Fibroblast of mammary gland (primary cell): Measurements from ENCODE around the gene CLCN7.
A peak's percentile ranks its signal among the peaks of the same experiment; 100 is the strongest.
"Not testable (repeated sequence)": the region's sequence is repeated elsewhere in the genome, so short reads cannot be mapped to it uniquely, and the experiment has no call there.

Experiments
- DNase-seq: peaks from one replicate; pipeline ENCODE4 v3.0.0-alpha.2; 2010; ENCODE audit warnings: low read depth
- H3K4me3 ChIP-seq: 2 replicates; pipeline ENCODE4 v1.5.1; 2011; ENCODE audit warnings: low read depth, mild to moderate bottlenecking, low read length, moderate library complexity; ENCODE audit not compliant: control insufficient read depth
- TF ChIP-seq, protein P1 (sequence below): conservative IDR thresholded peaks from 2 replicates; pipeline ENCODE4 v1.5.1; 2011; ENCODE audit warnings: low read depth, low read length, inconsistent platforms; ENCODE audit not compliant: control insufficient read depth, insufficient read depth

The CLCN7 gene

DNA sequence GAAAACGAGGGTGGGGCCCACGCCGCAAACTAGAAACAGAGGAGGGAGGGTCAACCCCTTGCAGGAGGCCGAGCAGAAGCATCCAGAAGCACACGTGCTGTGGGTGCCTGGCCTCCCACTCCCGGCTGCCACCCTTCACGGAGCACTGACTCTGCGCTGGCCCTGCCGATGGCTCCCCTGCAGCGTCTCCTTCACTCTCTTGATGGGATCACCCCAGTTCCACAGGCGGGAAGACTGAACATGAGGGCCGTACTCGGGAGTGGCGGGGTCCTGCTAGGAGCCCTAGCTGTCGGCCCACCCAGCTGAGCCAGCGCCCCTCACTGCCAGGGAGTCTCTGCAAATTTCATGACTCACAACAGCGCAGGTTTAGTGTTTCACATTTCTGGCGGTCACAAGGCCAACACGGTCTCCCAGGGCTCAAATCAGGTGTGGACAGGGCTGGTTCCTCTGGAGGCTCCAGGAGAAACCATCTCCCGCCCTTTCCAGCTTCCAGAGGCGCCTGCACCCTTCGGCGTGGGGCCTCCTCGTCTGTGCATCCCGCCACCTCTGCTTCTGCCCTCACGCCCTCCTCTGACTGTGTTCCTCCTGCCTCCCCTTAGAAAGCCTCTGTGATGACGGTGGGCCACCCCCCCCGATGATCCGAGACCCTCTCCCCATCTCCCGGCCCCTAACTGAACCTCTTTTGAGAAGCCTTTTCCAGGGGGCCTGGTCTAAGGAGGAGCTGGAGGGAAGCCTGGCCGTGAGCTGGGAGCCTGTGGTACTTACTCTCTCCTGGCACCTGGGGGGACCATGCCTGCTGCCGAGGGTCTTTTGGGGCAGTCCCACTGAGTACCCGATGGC is 11.9 kb upstream of the CLCN7 start:
- TF ChIP-seq, protein P1, sequence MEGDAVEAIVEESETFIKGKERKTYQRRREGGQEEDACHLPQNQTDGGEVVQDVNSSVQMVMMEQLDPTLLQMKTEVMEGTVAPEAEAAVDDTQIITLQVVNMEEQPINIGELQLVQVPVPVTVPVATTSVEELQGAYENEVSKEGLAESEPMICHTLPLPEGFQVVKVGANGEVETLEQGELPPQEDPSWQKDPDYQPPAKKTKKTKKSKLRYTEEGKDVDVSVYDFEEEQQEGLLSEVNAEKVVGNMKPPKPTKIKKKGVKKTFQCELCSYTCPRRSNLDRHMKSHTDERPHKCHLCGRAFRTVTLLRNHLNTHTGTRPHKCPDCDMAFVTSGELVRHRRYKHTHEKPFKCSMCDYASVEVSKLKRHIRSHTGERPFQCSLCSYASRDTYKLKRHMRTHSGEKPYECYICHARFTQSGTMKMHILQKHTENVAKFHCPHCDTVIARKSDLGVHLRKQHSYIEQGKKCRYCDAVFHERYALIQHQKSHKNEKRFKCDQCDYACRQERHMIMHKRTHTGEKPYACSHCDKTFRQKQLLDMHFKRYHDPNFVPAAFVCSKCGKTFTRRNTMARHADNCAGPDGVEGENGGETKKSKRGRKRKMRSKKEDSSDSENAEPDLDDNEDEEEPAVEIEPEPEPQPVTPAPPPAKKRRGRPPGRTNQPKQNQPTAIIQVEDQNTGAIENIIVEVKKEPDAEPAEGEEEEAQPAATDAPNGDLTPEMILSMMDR, result no peak
- H3K4me3 ChIP-seq, result no peak overlapping the region
- no peak for DNase-seq

DNA sequence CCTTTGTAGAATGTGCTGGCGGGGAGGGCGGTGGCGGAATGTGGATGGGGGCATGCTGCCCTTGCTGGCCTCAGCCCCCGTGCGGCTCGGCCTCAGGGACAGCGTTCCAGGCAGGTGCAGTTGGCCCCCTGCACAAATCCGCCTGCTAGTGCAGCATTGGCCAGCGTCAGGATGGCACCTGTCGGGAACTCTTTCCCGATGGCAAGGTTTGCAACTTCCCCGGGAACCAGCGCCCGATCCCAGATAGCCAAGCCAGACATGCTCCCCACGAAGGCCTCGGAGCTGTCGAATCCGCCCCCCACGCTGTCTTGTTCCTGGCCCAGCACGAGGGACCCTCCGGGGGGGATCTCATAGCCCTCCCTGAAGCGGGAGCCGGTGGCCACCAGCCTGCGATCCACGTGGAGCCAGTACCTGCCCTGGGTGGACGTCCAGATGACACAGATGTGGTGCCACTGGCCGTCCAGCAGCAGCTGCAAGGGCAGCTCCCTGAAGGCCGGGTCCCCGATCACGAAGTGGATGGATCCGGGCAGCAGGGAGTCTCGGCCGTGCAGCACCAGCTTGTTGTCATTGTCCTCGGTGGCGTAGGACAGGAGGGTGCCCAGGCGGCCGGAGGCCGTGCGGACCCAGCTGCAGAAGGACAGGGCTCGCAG is 11.1 kb upstream of the CLCN7 start:
- no peak overlapping the region for H3K4me3 ChIP-seq
- DNase-seq, result no peak
- TF ChIP-seq, protein P1, result no peak

DNA sequence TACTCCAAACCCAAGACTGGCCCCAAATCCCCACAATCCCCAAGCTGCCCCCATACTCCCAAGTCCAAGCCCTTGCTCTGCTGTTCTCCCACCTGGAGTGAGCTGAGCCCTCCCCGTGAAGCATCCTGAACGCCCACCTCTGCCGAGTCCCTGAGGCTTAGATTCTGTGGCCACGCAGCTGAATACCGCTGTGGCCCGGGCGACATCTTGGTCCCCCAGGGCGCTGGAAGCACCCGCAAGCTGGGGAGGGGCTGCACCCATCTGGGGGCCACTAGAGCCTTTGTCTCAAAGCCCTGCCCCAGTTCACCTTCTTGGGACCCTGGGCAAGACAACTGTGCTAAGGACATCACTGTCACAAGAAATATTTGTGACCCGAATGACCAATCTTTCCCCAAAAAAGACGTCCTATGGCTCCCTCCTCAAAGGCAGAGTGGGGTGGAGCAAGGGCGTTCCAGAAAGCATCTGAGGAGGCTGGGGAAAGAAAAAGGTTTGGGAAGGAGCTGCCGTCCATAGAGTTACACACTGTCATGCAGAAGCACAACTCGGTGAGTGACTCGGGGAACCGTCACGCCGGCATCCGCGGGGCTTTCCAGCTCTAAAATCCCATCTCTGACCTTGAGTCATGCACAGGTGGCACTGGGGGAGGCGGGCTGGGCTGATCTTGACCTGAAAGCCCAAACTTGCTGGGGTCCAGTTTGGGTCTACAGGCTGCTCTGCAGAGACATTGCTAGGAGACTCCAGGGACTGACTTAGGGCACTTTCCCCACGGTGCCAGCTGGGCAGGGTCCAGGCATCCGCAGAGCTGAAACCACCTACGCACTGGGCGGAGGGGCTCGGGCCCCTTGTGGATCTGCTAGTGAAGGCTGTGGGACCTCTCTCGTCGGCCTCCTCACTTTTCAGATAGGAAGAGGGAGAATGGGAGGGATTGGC is 7.3 kb upstream of the CLCN7 start:
- no peak overlapping the region for H3K4me3 ChIP-seq
- TF ChIP-seq, protein P1, result no peak
- peak; percentile 63 for DNase-seq

- not testable (repeated sequence) for DNase-seq
These were observed 4.1 kb upstream of the CLCN7 start for GRCh38 chr16:1478937-1479336.

GRCh38 chr16:1477033-1477432 is 2.2 kb upstream of the CLCN7 start:
- H3K4me3 ChIP-seq, result no peak overlapping the region
- DNase-seq, result no peak
- TF ChIP-seq, protein P1, result no peak

More at GRCh38 chr16:1478937-1479336, 4.1 kb upstream of the CLCN7 start:
- not testable (repeated sequence) for H3K4me3 ChIP-seq

DNA sequence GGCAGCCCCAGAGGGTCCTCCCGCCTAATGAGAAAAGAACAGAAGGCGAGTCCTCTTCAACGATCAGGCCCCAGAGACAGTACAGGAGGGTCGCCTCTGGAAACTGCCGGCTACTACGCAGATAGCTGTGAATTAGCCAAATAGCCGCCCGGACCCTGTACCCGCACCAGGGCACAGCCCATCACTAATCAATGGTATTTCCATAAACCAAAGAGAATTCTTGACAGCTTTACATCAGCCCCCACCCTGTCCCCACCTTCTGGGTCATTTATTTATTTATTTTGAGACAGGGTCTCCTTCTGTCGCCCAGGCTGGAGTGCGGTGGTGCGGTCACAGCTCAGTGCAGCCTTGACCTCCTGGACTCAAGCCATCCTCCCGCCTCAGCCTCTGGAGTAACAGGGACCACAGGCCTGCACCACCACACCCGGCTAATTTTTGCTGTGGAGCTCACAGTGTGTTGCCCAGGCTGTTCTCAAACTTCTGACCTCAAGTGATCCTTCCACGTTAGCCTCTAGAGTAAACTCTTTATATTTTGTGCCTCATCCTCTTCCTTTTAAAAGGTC is 805 bp upstream of the CLCN7 start:
- peak overlapping the region; percentile 60 for H3K4me3 ChIP-seq
- no peak for DNase-seq
- TF ChIP-seq, protein P1, result no peak
